ENCODE data around the gene KRTAP2-3.
"Not testable (repeated sequence)": the region's sequence is repeated elsewhere in the genome, so short reads cannot be mapped to it uniquely, and the experiment has no call there.

KRTAP2-3 gene

GRCh38 chr17:41088760-41089352, 28.9 kb upstream of the KRTAP2-3 start:
- H3K27me3 ChIP-seq (ENCODE audit: control insufficient read depth, insufficient read depth, low read length); H3K9me3 ChIP-seq (ENCODE audit: control insufficient read depth, insufficient read depth, low read length); H3K4me3 ChIP-seq (ENCODE audit: low read depth, low read length); H3K4me1 ChIP-seq (ENCODE audit: control insufficient read depth, insufficient read depth, low read length); H3K9ac ChIP-seq (ENCODE audit: low read depth, low read length); H3K36me3 ChIP-seq (ENCODE audit: control insufficient read depth, insufficient read depth, low read length): not testable (repeated sequence)

- not testable (repeated sequence) for H3K9me3 ChIP-seq (ENCODE audit: control insufficient read depth, insufficient read depth, low read length); H3K4me3 ChIP-seq (ENCODE audit: low read depth, low read length); H3K27me3 ChIP-seq (ENCODE audit: control insufficient read depth, insufficient read depth, low read length); H3K4me1 ChIP-seq (ENCODE audit: control insufficient read depth, insufficient read depth, low read length); H3K36me3 ChIP-seq (ENCODE audit: control insufficient read depth, insufficient read depth, low read length); H3K9ac ChIP-seq (ENCODE audit: low read depth, low read length)
Observed at GRCh38 chr17:41084100-41084856, 24.4 kb upstream of the KRTAP2-3 start, which contains the start of gene KRTAP4-7. KRTAP4-7 (plus strand) TSS chr17:41084150; CDS start chr17:41084207, 57 bp downstream.

GRCh38 chr17:41083427-41083826, 23.5 kb upstream of the KRTAP2-3 start:
- not testable (repeated sequence) for H3K9ac ChIP-seq (ENCODE audit: low read depth, low read length); H3K4me1 ChIP-seq (ENCODE audit: control insufficient read depth, insufficient read depth, low read length); H3K9me3 ChIP-seq (ENCODE audit: control insufficient read depth, insufficient read depth, low read length); H3K36me3 ChIP-seq (ENCODE audit: control insufficient read depth, insufficient read depth, low read length); H3K4me3 ChIP-seq (ENCODE audit: low read depth, low read length); H3K27me3 ChIP-seq (ENCODE audit: control insufficient read depth, insufficient read depth, low read length)

- Histone ChIP-seq H3K27me3 (ENCODE audit: control insufficient read depth, insufficient read depth, low read length) (no peaks in the 10 kb centered on the region), H3K9ac (ENCODE audit: low read depth, low read length) (no peak overlapping the region), H3K36me3 (ENCODE audit: control insufficient read depth, insufficient read depth, low read length) (no peaks in the 10 kb centered on the region), H3K4me3 (ENCODE audit: low read depth, low read length) (no peak overlapping the region), H3K9me3 (ENCODE audit: control insufficient read depth, insufficient read depth, low read length) (no peaks in the 10 kb centered on the region), H3K4me1 (ENCODE audit: control insufficient read depth, insufficient read depth, low read length) (no peaks in the 10 kb centered on the region)
Observed at GRCh38 chr17:41082626-41083025, 22.7 kb upstream of the KRTAP2-3 start.

- Histone ChIP-seq H3K4me1 (ENCODE audit: control insufficient read depth, insufficient read depth, low read length) (no peaks in the 10 kb centered on the region), H3K36me3 (ENCODE audit: control insufficient read depth, insufficient read depth, low read length) (no peaks in the 10 kb centered on the region)
Observed at GRCh38 chr17:41076788-41077187, 16.9 kb upstream of the KRTAP2-3 start.

GRCh38 chr17:41073676-41074075, 13.8 kb upstream of the KRTAP2-3 start:
- no peaks in the 10 kb centered on the region for H3K4me1 ChIP-seq (ENCODE audit: control insufficient read depth, insufficient read depth, low read length)
- no peaks in the 10 kb centered on the region for H3K9me3 ChIP-seq (ENCODE audit: control insufficient read depth, insufficient read depth, low read length)
- no peaks in the 10 kb centered on the region for H3K36me3 ChIP-seq (ENCODE audit: control insufficient read depth, insufficient read depth, low read length)
- H3K4me3 ChIP-seq (ENCODE audit: low read depth, low read length), result no peak overlapping the region
- no peak overlapping the region for H3K9ac ChIP-seq (ENCODE audit: low read depth, low read length)
- no peaks in the 10 kb centered on the region for H3K27me3 ChIP-seq (ENCODE audit: control insufficient read depth, insufficient read depth, low read length)

More at GRCh38 chr17:41076788-41077187, 16.9 kb upstream of the KRTAP2-3 start:
- H3K4me3 ChIP-seq (ENCODE audit: low read depth, low read length), result no peak overlapping the region
- H3K9me3 ChIP-seq (ENCODE audit: control insufficient read depth, insufficient read depth, low read length), result no peaks in the 10 kb centered on the region
- no peaks in the 10 kb centered on the region for H3K27me3 ChIP-seq (ENCODE audit: control insufficient read depth, insufficient read depth, low read length)
- no peak overlapping the region for H3K9ac ChIP-seq (ENCODE audit: low read depth, low read length)

DNA sequence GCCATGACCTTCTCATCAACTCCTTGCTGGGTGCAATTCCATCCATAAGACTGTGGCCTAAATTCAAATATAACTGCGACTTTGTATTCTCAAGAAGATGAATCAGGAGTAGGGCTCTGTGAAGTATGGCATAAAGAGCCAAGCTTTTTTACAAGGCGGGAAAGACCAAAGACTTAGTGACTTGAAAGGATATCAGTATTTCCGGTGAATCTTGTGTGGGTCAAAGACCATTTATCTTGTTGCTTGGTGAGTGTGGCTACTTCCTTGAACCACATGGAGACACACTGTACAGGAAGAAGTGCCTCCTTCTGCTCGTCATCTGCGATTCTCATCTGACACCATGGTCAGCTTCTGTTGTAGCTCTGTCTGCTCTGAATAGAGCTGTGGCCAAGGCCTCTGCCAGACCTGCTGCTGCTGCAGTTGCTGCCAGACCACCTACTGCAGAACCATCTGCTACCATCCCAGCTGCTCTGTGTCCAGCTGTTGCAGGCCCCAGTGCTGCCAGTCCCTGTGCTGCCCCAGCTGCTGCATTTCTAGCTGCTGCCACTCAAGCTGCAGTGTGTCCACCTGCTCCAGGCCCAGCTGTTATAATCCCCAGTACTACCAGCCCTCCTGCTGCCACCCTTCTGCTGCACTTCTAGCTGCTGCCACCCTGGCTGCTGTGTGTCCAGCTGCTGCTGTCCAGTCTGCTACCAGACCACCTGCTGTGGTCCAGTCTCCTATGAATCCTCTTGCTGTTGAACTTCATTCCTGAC, 11.9 kb upstream of the KRTAP2-3 start:
- Histone ChIP-seq H3K4me3 (ENCODE audit: low read depth, low read length) (no peak overlapping the region), H3K4me1 (ENCODE audit: control insufficient read depth, insufficient read depth, low read length) (no peaks in the 10 kb centered on the region), H3K9ac (ENCODE audit: low read depth, low read length) (no peak overlapping the region), H3K36me3 (ENCODE audit: control insufficient read depth, insufficient read depth, low read length) (no peaks in the 10 kb centered on the region), H3K27me3 (ENCODE audit: control insufficient read depth, insufficient read depth, low read length) (no peaks in the 10 kb centered on the region), H3K9me3 (ENCODE audit: control insufficient read depth, insufficient read depth, low read length) (no peaks in the 10 kb centered on the region)

DNA sequence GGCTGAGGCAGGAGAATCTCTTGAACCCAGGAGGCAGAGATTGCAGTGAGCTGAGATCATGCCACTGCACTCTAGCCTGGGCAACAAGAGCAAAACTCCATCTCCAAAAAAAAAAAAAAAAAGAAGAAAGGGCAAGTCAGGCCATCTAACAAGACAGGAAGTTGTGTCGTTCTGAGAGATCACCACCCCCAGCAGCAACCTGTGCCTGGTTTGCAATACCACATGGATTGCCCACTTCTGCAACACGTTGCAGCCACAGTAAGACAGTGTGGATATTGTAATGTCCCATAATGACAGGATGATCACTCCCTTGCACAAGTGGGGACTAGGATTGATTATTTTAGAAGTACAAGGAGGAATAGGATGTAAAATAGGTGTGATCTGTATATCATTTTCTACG, 9.1 kb upstream of the KRTAP2-3 start:
- H3K4me1 ChIP-seq (ENCODE audit: control insufficient read depth, insufficient read depth, low read length), result no peaks in the 10 kb centered on the region
- no peak overlapping the region for H3K9ac ChIP-seq (ENCODE audit: low read depth, low read length)

GRCh38 chr17:41067281-41067680, 7.4 kb upstream of the KRTAP2-3 start:
- Histone ChIP-seq H3K4me3 (ENCODE audit: low read depth, low read length) (no peak overlapping the region), H3K36me3 (ENCODE audit: control insufficient read depth, insufficient read depth, low read length) (no peaks in the 10 kb centered on the region)

More for the DNA sequence above, 9.1 kb upstream of the KRTAP2-3 start:
- H3K36me3 ChIP-seq (ENCODE audit: control insufficient read depth, insufficient read depth, low read length), result no peaks in the 10 kb centered on the region
- H3K4me3 ChIP-seq (ENCODE audit: low read depth, low read length), result no peak overlapping the region
- H3K9me3 ChIP-seq (ENCODE audit: control insufficient read depth, insufficient read depth, low read length), result no peaks in the 10 kb centered on the region
- no peaks in the 10 kb centered on the region for H3K27me3 ChIP-seq (ENCODE audit: control insufficient read depth, insufficient read depth, low read length)

DNA sequence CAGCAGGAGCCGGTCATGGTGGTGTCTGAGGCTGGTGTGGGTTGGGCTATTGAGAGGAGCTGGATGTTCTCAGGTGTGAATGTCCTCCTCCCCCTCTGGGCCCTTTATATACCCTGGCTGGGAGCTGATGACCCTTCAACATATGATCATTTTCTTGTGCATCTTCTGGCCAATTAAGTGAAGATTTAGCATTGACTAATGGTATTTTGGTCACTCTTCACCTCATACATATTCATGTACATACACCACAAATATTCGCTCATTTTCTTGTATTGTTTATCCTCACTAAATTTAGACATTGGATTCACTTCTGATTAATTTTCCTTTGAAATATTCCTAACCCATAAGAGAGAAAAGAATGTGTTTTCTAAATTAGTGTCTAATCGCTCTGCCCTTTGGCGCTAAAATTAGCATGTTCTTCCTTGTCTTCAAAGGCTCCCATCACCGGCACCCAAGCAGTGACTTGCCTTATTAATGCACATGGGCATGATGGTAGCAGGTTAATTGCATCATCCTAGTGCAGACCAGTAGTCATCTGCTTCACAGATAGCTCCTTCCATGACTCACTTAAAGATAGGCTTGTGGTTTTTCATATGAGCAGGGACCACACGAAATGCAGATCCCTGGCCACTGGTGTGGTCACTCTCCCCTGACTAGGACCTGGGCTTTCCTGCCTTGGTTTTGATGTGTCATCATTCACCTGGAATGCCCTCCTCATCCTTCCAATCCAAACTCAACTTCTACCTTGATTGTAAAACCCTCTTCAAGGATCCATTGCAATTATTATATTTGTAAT, 6.1 kb upstream of the KRTAP2-3 start, which contains the start of gene KRTAP2-4:
TSS of gene KRTAP2-4 (minus strand) at position 51 of the 796 bp plus-strand sequence. CDS start at position 17, 34 bp downstream.
- no peaks in the 10 kb centered on the region for H3K4me1 ChIP-seq (ENCODE audit: control insufficient read depth, insufficient read depth, low read length)
- H3K9ac ChIP-seq (ENCODE audit: low read depth, low read length), result no peak within 1 kb of the TSS
- no peaks in the 10 kb centered on the region for H3K36me3 ChIP-seq (ENCODE audit: control insufficient read depth, insufficient read depth, low read length)
- no peak within 1 kb of the TSS for H3K4me3 ChIP-seq (ENCODE audit: low read depth, low read length)
- H3K9me3 ChIP-seq (ENCODE audit: control insufficient read depth, insufficient read depth, low read length), result no peaks in the 10 kb centered on the region
- no peaks in the 10 kb centered on the region for H3K27me3 ChIP-seq (ENCODE audit: control insufficient read depth, insufficient read depth, low read length)

More at GRCh38 chr17:41067281-41067680, 7.4 kb upstream of the KRTAP2-3 start:
- no peak overlapping the region for H3K9ac ChIP-seq (ENCODE audit: low read depth, low read length)
- H3K4me1 ChIP-seq (ENCODE audit: control insufficient read depth, insufficient read depth, low read length), result no peaks in the 10 kb centered on the region
- H3K9me3 ChIP-seq (ENCODE audit: control insufficient read depth, insufficient read depth, low read length), result no peaks in the 10 kb centered on the region
- no peaks in the 10 kb centered on the region for H3K27me3 ChIP-seq (ENCODE audit: control insufficient read depth, insufficient read depth, low read length)

DNA sequence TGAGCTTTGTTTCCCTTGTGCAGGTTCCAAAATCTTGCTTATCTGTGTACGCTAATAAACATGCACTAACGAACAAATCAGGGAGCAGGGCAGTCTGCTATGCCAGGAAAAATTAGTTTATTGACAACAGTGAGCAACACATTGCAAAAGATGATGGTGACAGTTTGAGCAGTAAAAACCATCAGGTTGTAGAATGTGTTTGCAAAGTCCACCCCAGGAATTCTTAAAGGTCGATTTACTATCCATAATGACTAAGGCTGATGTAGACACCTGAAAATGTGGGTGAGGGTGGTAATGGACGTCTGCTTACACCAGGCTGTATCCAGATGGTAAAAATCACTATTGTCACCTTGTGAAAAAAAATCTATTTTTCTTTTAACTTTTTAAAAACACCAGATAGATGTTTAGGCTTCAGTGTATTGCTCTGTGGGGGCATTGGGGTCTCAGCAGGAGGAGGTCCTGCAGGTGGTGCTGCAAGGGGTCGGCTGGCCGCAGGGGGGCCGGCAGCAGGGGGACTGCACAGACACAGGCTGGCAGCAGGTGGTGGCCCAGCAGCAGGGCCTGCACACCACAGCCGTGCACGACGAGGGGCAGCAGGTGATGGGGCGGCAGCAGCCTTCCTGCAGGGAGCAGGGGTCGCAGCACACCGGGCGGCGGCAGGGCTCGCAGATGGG, 5.2 kb upstream of the KRTAP2-3 start:
- not testable (repeated sequence) for H3K36me3 ChIP-seq (ENCODE audit: control insufficient read depth, insufficient read depth, low read length); H3K27me3 ChIP-seq (ENCODE audit: control insufficient read depth, insufficient read depth, low read length); H3K4me1 ChIP-seq (ENCODE audit: control insufficient read depth, insufficient read depth, low read length); H3K9me3 ChIP-seq (ENCODE audit: control insufficient read depth, insufficient read depth, low read length); H3K9ac ChIP-seq (ENCODE audit: low read depth, low read length); H3K4me3 ChIP-seq (ENCODE audit: low read depth, low read length)

Measured in iPS-15b (cell line).